ENCODE results near the gene ANKRD18A. TPM values are rescaled to one million over a fixed set of nuclear protein-coding genes. Genes with fewer than 3 reads are reported as not detected.
"Not testable (repeated sequence)": the region's sequence is repeated elsewhere in the genome, so short reads cannot be mapped to it uniquely, and the experiment has no call there.

Gene ANKRD18A
- total RNA-seq, 1 experiment from 2014 or later, result 0.34 TPM

- not testable (repeated sequence) for DNase-seq (ENCODE audit: low read depth)
Measured at GRCh38 chr9:38546497-38547163, 73.8 kb downstream of the ANKRD18A start.

DNA sequence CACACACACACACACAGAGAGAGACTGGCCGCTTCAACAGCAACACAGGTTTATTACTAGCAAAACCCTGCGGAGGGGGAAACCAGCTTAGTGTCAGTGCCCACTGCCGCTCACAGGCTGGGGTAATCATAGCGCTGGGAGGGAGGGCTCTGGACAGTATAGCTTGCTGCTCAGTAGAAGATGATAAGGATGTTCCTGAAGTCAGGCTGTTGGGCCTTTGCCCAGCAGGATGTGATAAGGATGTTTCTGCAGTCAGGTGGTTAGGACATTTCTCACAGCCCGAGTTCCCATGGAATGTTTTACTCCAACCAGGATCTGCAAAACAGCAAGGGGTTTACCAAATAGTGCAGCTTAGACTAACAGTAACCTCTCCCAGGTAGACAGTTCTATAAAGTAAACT, 79.9 kb downstream of the ANKRD18A start:
- DNase-seq (ENCODE audit: low read depth), result not testable (repeated sequence)

DNA sequence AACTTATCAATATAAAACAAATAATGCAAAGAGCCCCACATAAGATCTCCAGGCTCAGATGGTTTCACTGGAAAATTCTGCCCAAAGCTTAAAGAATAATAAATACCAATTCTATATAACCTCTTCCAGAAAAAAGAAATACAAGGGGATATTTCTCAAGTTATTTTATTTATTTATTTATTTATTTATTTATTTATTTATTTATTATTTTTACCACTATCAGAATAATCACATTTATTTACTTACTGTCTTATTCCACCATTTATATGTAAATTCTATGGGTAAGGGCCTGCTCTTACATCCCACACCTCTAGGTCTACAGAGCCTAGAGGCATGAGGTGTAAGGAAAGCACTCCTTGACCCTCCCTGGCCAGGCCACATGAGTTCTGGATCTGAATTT, 91.1 kb downstream of the ANKRD18A start:
- no peak for DNase-seq (ENCODE audit: low read depth)

DNA sequence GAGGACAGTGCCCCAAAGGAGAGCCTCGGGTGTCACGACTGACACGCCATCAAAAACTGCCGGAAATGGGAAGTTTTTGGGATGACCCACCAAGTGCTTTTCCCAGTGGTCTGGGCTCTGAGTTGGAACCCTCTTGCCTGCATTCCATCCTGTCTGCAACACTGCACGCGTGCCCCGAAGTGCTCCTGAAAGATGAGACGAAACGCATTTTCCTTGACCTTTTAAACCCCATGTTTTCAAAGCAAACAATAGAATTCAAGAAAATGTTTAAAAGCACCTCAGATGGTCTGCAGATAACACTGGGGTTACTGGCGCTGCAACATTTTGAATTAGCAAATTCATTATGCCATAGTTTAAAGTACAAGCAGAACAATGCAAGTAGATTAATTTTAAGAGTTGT, 92.9 kb downstream of the ANKRD18A start:
- no peak for DNase-seq (ENCODE audit: low read depth)

GRCh38 chr9:38526591-38526990, 93.8 kb downstream of the ANKRD18A start:
- DNase-seq (ENCODE audit: low read depth), result no peak

DNA sequence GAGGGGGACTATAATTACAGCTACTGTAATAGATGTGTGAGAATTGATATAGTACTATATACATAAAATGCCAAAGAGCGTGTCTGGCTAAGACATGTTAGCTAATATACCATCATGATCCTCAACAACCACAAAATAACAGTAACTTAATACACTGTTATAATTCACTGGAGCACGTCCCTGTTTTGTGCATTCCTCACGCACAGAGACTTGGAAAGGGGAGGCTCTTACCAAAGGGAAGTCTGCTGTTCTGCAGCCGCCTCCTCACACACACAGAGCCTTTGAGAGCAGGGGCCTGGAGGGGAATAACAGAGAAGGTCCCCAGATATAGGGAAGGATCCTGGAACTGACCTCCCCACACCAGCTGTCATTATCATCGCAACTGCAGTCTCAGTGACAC, 97.3 kb downstream of the ANKRD18A start:
- DNase-seq (ENCODE audit: low read depth), result no peak

GRCh38 chr9:38521762-38522161, 98.6 kb downstream of the ANKRD18A start:
- DNase-seq (ENCODE audit: low read depth), result no peak

Other genes with a start within 250 kb of the ANKRD18A start
- gene ALDH1B1, start 227.9 kb downstream of the ANKRD18A start, total RNA-seq (2014; rRNA removed), result 44.2 and 47.6 TPM in 2 replicates
- gene IGFBPL1, start 196.1 kb downstream of the ANKRD18A start, total RNA-seq (2014; rRNA removed), result 2.8 and 6.2 TPM in 2 replicates
- not detected in 2 replicates for gene FAM240B, start 99.5 kb upstream of the ANKRD18A start, total RNA-seq (2014; rRNA removed)

All from LHCN-M2 (cell line).